Spleen (tissue), 11 donors: ENCODE data around the gene RSPO4. TPM values are rescaled to one million over a fixed set of nuclear protein-coding genes. Genes with fewer than 3 reads are reported as not detected.

Experiments used
- DNase-seq: peaks from one replicate; pipeline ENCODE4 v3.0.0-alpha.2; 2020
- H3K27ac ChIP-seq, 8 donors: fragments of 200-600 bp; sonication (generic) in 7 of 8; 1 replicate in 4 of 8; 2 replicates in 4 of 8; pipeline versions ENCODE4 v1.5.0 to v1.8.0; 2016 to 2021; ENCODE audit warnings: inconsistent platforms in 4 of 8, mild to moderate bottlenecking in 4 of 8, moderate library complexity in 1 of 8
- H3K27me3 ChIP-seq, 7 donors: fragments of 200-600 bp; sonication (generic) in 6 of 7; replicated peaks in 1 of 7; 1 replicate in 4 of 7; 2 replicates in 3 of 7; pipeline versions ENCODE4 v1.5.0 to v1.8.0; 2016 to 2021; ENCODE audit warnings: inconsistent platforms in 3 of 7, mild to moderate bottlenecking in 1 of 7
- H3K36me3 ChIP-seq, 6 donors: fragments of 200-600 bp; sonication (generic) in 5 of 6; 1 replicate in 4 of 6; 2 replicates in 2 of 6; pipeline versions ENCODE4 v1.5.0 to v1.8.0; 2016 to 2021; ENCODE audit warnings: inconsistent platforms in 2 of 6
- H3K4me1 ChIP-seq, 6 donors: fragments of 200-600 bp; sonication (generic) in 5 of 6; 1 replicate in 3 of 6; 2 replicates in 3 of 6; pipeline versions ENCODE4 v1.5.0 to v1.8.0; 2016 to 2021; ENCODE audit warnings: inconsistent platforms in 3 of 6
- H3K4me3 ChIP-seq, 8 donors: fragments of 200-600 bp; sonication (generic) in 7 of 8; 1 replicate in 4 of 8; 2 replicates in 4 of 8; pipeline versions ENCODE4 v1.5.0 to v1.8.0; 2016 to 2021; ENCODE audit warnings: inconsistent platforms in 4 of 8, mild to moderate bottlenecking in 4 of 8, moderate library complexity in 2 of 8
- H3K9me3 ChIP-seq, 8 donors: fragments of 200-600 bp; sonication (generic) in 7 of 8; 1 replicate in 4 of 8; 2 replicates in 4 of 8; pipeline versions ENCODE4 v1.5.0 to v1.8.0; 2016 to 2021; ENCODE audit warnings: inconsistent platforms in 4 of 8
- CTCF ChIP-seq, 11 experiments: fragments of 200-600 bp in 7 of 11; fragments of 450-650 bp in 4 of 11; sonication (generic) in 4 of 11; IDR thresholded peaks in 8 of 11; conservative IDR thresholded peaks in 3 of 11; 1 replicate in 7 of 11; 2 replicates in 4 of 11; pipeline versions ENCODE4 v1.4.0 to v1.8.0; 2016 to 2021; ENCODE audit warnings: antibody characterized with exemption in 11 of 11, inconsistent platforms in 4 of 11, mild to moderate bottlenecking in 1 of 11
- POLR2A ChIP-seq, 3 donors: fragments of 450-650 bp; IDR thresholded peaks; one replicate each; pipeline ENCODE4 v1.5.1; 2017; ENCODE audit warnings: antibody characterized with exemption in 3 of 3, mild to moderate bottlenecking in 1 of 3
- POLR2AphosphoS5 ChIP-seq, 3 donors: sonication (generic); formaldehyde crosslinking; IDR thresholded peaks; one replicate each; pipeline ENCODE4 v1.5.1; 2017; ENCODE audit warnings: antibody characterized with exemption in 3 of 3
- WGBS, 5 donors: extraction: QIAGEN DNeasy Blood & Tissue Kit in 3 of 5; methylation state at CpG; one replicate each; pipeline versions ENCODE4 v1.1.5 to v1.1.7; 2013 to 2018; 5-methylcytosine and 5-hydroxymethylcytosine counted together
- intact Hi-C: fragments of 100-400 bp; cut with DNase I; formaldehyde crosslinking; loops from one replicate; pipeline ENCODE4 v1.15.0; 2023; ENCODE audit warnings: low total_unique reads
- polyA plus RNA-seq, 3 donors: library from polyadenylated mRNA; stranded (reverse); fragments of 200-250 nt; gene quantifications; one replicate each; pipeline ENCODE4 v1.2.1, GENCODE V29; 2013
- total RNA-seq, 7 donors: library from RNA; depleted of rRNA in 3 of 7; stranded (reverse); fragments of >200 nt in 3 of 7; fragmentation: NEBNext Ultra II Directional in 4 of 7; extraction: Animal tissue kit (Norgen Biotek cat#: 25700) in 4 of 7; gene quantifications; one replicate each; pipeline versions ENCODE4 v1.1.0 to v1.2.1, GENCODE V29; 2016 to 2021
- donor health status: healthy with polysubstance abuse.
- donor health status: DM: no; HTN: no; CAD: no; lungs with moderate emphysema.
- donor health status: DM: no; HTN: no; CAD: no.
- donor health status: Bipolar disorder and iron deficiency.
- donor health status: healthy.
- donor health status: DM: no; HTN: no; CAD: no.
- donor health status: DM: yes; HTN: yes; CAD: no.

RSPO4 gene
- total and polyA plus RNA-seq, 10 donors = 0.02 to 0.32 (median 0.14) TPM; not detected in 6

GRCh38 chr20:914727-915498, 87.2 kb downstream of the RSPO4 start:
- 53 to 64% (median 53%) methylated on average over 15 of the region's 15 CpGs for whole genome bisulfite sequencing, 5 donors
- Histone ChIP-seq H3K27ac (no peak overlapping the region), H3K36me3 (no peaks in the 10 kb centered on the region), H3K4me1 (no peaks in the 10 kb centered on the region), H3K4me3 (no peak overlapping the region), H3K27me3 (peaks cover 0 to 48% (median 0%) of the 10 kb centered on the region in 7 donors), H3K9me3 (no peaks in the 10 kb centered on the region)
- intact Hi-C loops = no loop called here
- no peak for DNase-seq
- no peak for TF ChIP-seq CTCF (IDR thresholded peaks at IDR 0.05 in 8 of 11, conservative IDR thresholded peaks at IDR 0.05 in 3 of 11)
- no peak for TF ChIP-seq POLR2AphosphoS5 (IDR thresholded peaks at IDR 0.05)
- no peak for TF ChIP-seq POLR2A (IDR thresholded peaks at IDR 0.05)

- intact Hi-C loops = no loop called here
- 83 to 91% (median 88%) methylated on average over 5 of the region's 5 CpGs for WGBS, 5 donors
- Histone ChIP-seq H3K36me3 (no peaks in the 10 kb centered on the region), H3K27me3 (peaks cover 0 to 48% (median 0%) of the 10 kb centered on the region in 7 donors), H3K27ac (no peak overlapping the region), H3K4me1 (no peaks in the 10 kb centered on the region), H3K9me3 (no peaks in the 10 kb centered on the region), H3K4me3 (no peak overlapping the region)
- TF ChIP-seq POLR2AphosphoS5 (IDR thresholded peaks at IDR 0.05) = no peak
- no peak for TF ChIP-seq CTCF (IDR thresholded peaks at IDR 0.05 in 8 of 11, conservative IDR thresholded peaks at IDR 0.05 in 3 of 11)
- TF ChIP-seq POLR2A (IDR thresholded peaks at IDR 0.05) = no peak
- no peak for DNase-seq
These were observed 88.7 kb downstream of the RSPO4 start for GRCh38 chr20:913306-913849.

GRCh38 chr20:911882-912600, 90.1 kb downstream of the RSPO4 start:
- no peak overlapping the region for H3K27ac ChIP-seq
- no peak overlapping the region for H3K4me3 ChIP-seq
- 73 to 91% (median 76%) methylated on average over 5 of the region's 5 CpGs for WGBS, 5 donors
- no peaks in the 10 kb centered on the region for H3K9me3 ChIP-seq
- intact Hi-C loops = no loop called here
- no peaks in the 10 kb centered on the region for H3K4me1 ChIP-seq
- TF ChIP-seq POLR2A (IDR thresholded peaks at IDR 0.05) (no peak), CTCF (IDR thresholded peaks at IDR 0.05 in 8 of 11, conservative IDR thresholded peaks at IDR 0.05 in 3 of 11) (no peak), POLR2AphosphoS5 (IDR thresholded peaks at IDR 0.05) (no peak)
- peak; percentile 49 for DNase-seq
- H3K27me3 ChIP-seq = peaks cover 0 to 46% (median 0%) of the 10 kb centered on the region in 7 donors
- H3K36me3 ChIP-seq = no peaks in the 10 kb centered on the region
